GM23338 (cell line): ENCODE measurements around the gene CCDC12.

Experiments used
- CREB1 ChIP-seq: fragments of 250-450 bp; sonication (Bioruptor Pico); IDR thresholded peaks from 2 replicates; pipeline ENCODE4 v1.5.0; 2020; ENCODE audit warnings: low read depth, mild to moderate bottlenecking, moderate library complexity
- EZH2 ChIP-seq: fragments of 200-600 bp; sonication (generic); IDR thresholded peaks from one replicate; pipeline ENCODE4 v1.8.0; 2017; ENCODE audit warnings: antibody characterized with exemption, mild to moderate bottlenecking, low read depth; ENCODE audit not compliant: unreplicated experiment
- EZH2phosphoT487 ChIP-seq: fragments of 200-600 bp; sonication (generic); IDR thresholded peaks from one replicate; pipeline ENCODE4 v1.8.1; 2018; ENCODE audit warnings: antibody characterized with exemption; ENCODE audit not compliant: unreplicated experiment
- POLR2AphosphoS5 ChIP-seq: IDR thresholded peaks from 2 replicates; pipeline ENCODE4 v1.6.1; 2016; ENCODE audit warnings: antibody characterized with exemption, low read depth
- STAT1 ChIP-seq: IDR thresholded peaks from one replicate; pipeline ENCODE4 v1.6.1; 2016; ENCODE audit warnings: antibody characterized with exemption; ENCODE audit not compliant: unreplicated experiment
- TF ChIP-seq, protein P1 (sequence below), 2 experiments: fragments of 200-600 bp in 1 of 2; sonication (generic) in 1 of 2; conservative IDR thresholded peaks; 2 replicates each; pipeline versions ENCODE4 v1.5.1 to v1.6.1; 2016 to 2017; ENCODE audit warnings: antibody characterized with exemption in 2 of 2, low read depth in 2 of 2, mild to moderate bottlenecking in 2 of 2, moderate library complexity in 1 of 2
- TF ChIP-seq, protein P2 (sequence below): IDR thresholded peaks from one replicate; pipeline ENCODE4 v1.6.1; 2018; ENCODE audit warnings: antibody characterized with exemption; ENCODE audit not compliant: unreplicated experiment

DNA sequence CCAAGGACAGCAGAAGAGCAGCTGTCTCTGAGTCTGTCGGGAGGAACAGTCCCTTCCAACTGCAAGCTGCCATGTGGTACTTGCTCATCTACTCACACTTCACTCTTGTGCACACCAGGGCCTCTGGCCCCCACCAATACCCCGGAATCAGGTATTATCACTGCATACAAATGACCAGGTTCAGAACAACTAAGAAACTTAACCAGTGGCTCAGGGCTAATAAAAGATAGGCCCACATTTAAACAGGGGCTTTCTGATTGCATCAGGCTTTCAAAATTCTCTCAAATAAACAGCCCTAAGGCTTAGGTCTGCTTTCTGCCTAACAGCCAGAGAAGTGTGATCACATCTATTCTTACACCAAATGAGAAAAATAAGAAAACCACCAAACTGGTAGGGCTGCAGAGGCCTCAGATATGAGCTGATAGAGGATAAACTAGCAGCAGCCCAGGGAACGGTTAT, 20.7 kb downstream of the CCDC12 start:
- TF ChIP-seq, protein P1, sequence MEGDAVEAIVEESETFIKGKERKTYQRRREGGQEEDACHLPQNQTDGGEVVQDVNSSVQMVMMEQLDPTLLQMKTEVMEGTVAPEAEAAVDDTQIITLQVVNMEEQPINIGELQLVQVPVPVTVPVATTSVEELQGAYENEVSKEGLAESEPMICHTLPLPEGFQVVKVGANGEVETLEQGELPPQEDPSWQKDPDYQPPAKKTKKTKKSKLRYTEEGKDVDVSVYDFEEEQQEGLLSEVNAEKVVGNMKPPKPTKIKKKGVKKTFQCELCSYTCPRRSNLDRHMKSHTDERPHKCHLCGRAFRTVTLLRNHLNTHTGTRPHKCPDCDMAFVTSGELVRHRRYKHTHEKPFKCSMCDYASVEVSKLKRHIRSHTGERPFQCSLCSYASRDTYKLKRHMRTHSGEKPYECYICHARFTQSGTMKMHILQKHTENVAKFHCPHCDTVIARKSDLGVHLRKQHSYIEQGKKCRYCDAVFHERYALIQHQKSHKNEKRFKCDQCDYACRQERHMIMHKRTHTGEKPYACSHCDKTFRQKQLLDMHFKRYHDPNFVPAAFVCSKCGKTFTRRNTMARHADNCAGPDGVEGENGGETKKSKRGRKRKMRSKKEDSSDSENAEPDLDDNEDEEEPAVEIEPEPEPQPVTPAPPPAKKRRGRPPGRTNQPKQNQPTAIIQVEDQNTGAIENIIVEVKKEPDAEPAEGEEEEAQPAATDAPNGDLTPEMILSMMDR (conservative IDR thresholded peaks at IDR 0.05; ENCODE audit: low read depth in 2 of 2), result no peak
- TF ChIP-seq EZH2phosphoT487, result no peak
- no peak for TF ChIP-seq EZH2
- TF ChIP-seq POLR2AphosphoS5, result no peak
- TF ChIP-seq, protein P2, sequence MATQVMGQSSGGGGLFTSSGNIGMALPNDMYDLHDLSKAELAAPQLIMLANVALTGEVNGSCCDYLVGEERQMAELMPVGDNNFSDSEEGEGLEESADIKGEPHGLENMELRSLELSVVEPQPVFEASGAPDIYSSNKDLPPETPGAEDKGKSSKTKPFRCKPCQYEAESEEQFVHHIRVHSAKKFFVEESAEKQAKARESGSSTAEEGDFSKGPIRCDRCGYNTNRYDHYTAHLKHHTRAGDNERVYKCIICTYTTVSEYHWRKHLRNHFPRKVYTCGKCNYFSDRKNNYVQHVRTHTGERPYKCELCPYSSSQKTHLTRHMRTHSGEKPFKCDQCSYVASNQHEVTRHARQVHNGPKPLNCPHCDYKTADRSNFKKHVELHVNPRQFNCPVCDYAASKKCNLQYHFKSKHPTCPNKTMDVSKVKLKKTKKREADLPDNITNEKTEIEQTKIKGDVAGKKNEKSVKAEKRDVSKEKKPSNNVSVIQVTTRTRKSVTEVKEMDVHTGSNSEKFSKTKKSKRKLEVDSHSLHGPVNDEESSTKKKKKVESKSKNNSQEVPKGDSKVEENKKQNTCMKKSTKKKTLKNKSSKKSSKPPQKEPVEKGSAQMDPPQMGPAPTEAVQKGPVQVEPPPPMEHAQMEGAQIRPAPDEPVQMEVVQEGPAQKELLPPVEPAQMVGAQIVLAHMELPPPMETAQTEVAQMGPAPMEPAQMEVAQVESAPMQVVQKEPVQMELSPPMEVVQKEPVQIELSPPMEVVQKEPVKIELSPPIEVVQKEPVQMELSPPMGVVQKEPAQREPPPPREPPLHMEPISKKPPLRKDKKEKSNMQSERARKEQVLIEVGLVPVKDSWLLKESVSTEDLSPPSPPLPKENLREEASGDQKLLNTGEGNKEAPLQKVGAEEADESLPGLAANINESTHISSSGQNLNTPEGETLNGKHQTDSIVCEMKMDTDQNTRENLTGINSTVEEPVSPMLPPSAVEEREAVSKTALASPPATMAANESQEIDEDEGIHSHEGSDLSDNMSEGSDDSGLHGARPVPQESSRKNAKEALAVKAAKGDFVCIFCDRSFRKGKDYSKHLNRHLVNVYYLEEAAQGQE, result no peak
- TF ChIP-seq STAT1, result no peak
- no peak for TF ChIP-seq CREB1 (CRISPR knock-in tag)
